Measurements from ENCODE around the gene CELF5. TPM values are rescaled to one million over a fixed set of nuclear protein-coding genes. Genes with fewer than 3 reads are reported as not detected.

CELF5 gene
- total and polyA plus RNA-seq, 7 donors, result 0.06 TPM; not detected in 6

- WGBS, 3 donors, result 84 to 91% (median 86%) methylated on average over 8 of the region's 8 CpGs
- Histone ChIP-seq H3K27me3 (ENCODE audit: insufficient read depth in 3 of 3, low read length in 2 of 3) (peaks cover 0 to 19% (median 4%) of the 10 kb centered on the region in 3 donors), H3K4me3 (no peak overlapping the region), H3K4me1 (no peaks in the 10 kb centered on the region), H3K9me3 (peaks cover 6% of the 10 kb centered on the region), H3K36me3 (ENCODE audit: insufficient read depth in 1 of 2, low read depth in 1 of 2) (no peaks in the 10 kb centered on the region), H3K27ac (no peak overlapping the region)
- no peak for ATAC-seq
- no peak for TF ChIP-seq CTCF (IDR thresholded peaks at IDR 0.05)
- intact Hi-C loops (cut with DNase I), result no loop called here
- no peak for DNase-seq
These were observed 32.6 kb downstream of the CELF5 start for GRCh38 chr19:3257071-3257470.

- no peak for TF ChIP-seq CTCF (IDR thresholded peaks at IDR 0.05)
- no peak overlapping the region for H3K27ac ChIP-seq
- no peaks in the 10 kb centered on the region for H3K36me3 ChIP-seq (ENCODE audit: insufficient read depth in 1 of 2, low read depth in 1 of 2)
- no peak overlapping the region for H3K4me3 ChIP-seq
- no peaks in the 10 kb centered on the region for H3K4me1 ChIP-seq
- DNase-seq, result no peak
- H3K27me3 ChIP-seq (ENCODE audit: insufficient read depth in 3 of 3, low read length in 2 of 3), result peaks cover 0 to 21% (median under 1%) of the 10 kb centered on the region in 3 donors
- WGBS, 3 donors, result 72 to 82% (median 78%) methylated on average over 7 of the region's 7 CpGs
- H3K9me3 ChIP-seq, result no peaks in the 10 kb centered on the region
- ATAC-seq, result no peak
- intact Hi-C loops (cut with DNase I), result no loop called here
These were observed 37.9 kb downstream of the CELF5 start for GRCh38 chr19:3262362-3262761.

- Histone ChIP-seq H3K9me3 (no peaks in the 10 kb centered on the region), H3K4me3 (no peak overlapping the region), H3K27me3 (ENCODE audit: insufficient read depth in 3 of 3, low read length in 2 of 3) (peaks cover 0 to 31% (median 6%) of the 10 kb centered on the region in 3 donors), H3K27ac (no peak overlapping the region), H3K36me3 (ENCODE audit: insufficient read depth in 1 of 2, low read depth in 1 of 2) (no peaks in the 10 kb centered on the region), H3K4me1 (no peaks in the 10 kb centered on the region)
- no peak for DNase-seq
- 84 to 87% (median 86%) methylated on average over 9 of the region's 9 CpGs for WGBS, 3 donors
- ATAC-seq, result no peak
- TF ChIP-seq CTCF (IDR thresholded peaks at IDR 0.05), result no peak
- intact Hi-C loops (cut with DNase I), result no loop called here
These were observed 39.4 kb downstream of the CELF5 start for GRCh38 chr19:3263866-3264265.

GRCh38 chr19:3265432-3265831 lies 41.0 kb downstream of the CELF5 start:
- H3K4me1 ChIP-seq, result no peaks in the 10 kb centered on the region
- no peak overlapping the region for H3K4me3 ChIP-seq
- ATAC-seq (no peak), DNase-seq (no peak)
- no peak overlapping the region for H3K27ac ChIP-seq
- 65 to 73% (median 67%) methylated on average over 6 of the region's 6 CpGs for WGBS, 3 donors
- TF ChIP-seq CTCF (IDR thresholded peaks at IDR 0.05), result no peak
- intact Hi-C loops (cut with DNase I), result no loop called here
- H3K9me3 ChIP-seq, result no peaks in the 10 kb centered on the region
- no peaks in the 10 kb centered on the region for H3K36me3 ChIP-seq (ENCODE audit: insufficient read depth in 1 of 2, low read depth in 1 of 2)
- H3K27me3 ChIP-seq (ENCODE audit: insufficient read depth in 3 of 3, low read length in 2 of 3), result peaks cover 0 to 37% (median 10%) of the 10 kb centered on the region in 3 donors

GRCh38 chr19:3266092-3266693 lies 41.7 kb downstream of the CELF5 start:
- Histone ChIP-seq H3K9me3 (no peaks in the 10 kb centered on the region), H3K27ac (no peak overlapping the region), H3K27me3 (ENCODE audit: insufficient read depth in 3 of 3, low read length in 2 of 3) (peaks cover 0 to 43% (median 10%) of the 10 kb centered on the region in 3 donors), H3K36me3 (ENCODE audit: insufficient read depth in 1 of 2, low read depth in 1 of 2) (no peaks in the 10 kb centered on the region), H3K4me3 (no peak overlapping the region), H3K4me1 (no peaks in the 10 kb centered on the region)
- intact Hi-C loops (cut with DNase I), result no loop called here
- ATAC-seq (no peak), DNase-seq (no peak)
- WGBS, 3 donors, result 74 to 84% (median 78%) methylated on average over 19 of the region's 19 CpGs
- no peak for TF ChIP-seq CTCF (IDR thresholded peaks at IDR 0.05)

Data from psoas muscle (tissue), 8 donors.